B cell (primary cell): Measurements from ENCODE around the gene DCDC1. TPM values are rescaled to one million over a fixed set of nuclear protein-coding genes. Genes with fewer than 3 reads are reported as not detected.

Experiments
- ATAC-seq: fragments of 200-7000 bp; cut with Tn5 transposase; one replicate; pipeline ENCODE4 v1.10.0; 2021; ENCODE audit warnings: low read depth, mild to moderate bottlenecking, moderate number of reproducible peaks, moderate library complexity
- CTCF ChIA-PET: fragments of 350-600 bp; sonication (Branson Sonifier 250); formaldehyde crosslinking; loops from one replicate; lab custom pipeline; 2021; ENCODE audit warnings: antibody characterized with exemption, inconsistent platforms; lab: Charles Lee
- POLR2A ChIA-PET: fragments of 350-600 bp; sonication (Branson Sonifier 250); formaldehyde crosslinking; loops from one replicate; lab custom pipeline; 2021; ENCODE audit warnings: antibody characterized with exemption; lab: Charles Lee
- DNase-seq: peaks from one replicate; pipeline ENCODE4 v3.0.0; 2013
- H2AFZ ChIP-seq: 2 replicates; pipeline ENCODE4 v1.6.1; 2012; ENCODE audit warnings: mild to moderate bottlenecking, low read depth, low read length; ENCODE audit not compliant: insufficient read depth, poor library complexity, severe bottlenecking
- H3K27ac ChIP-seq, 2 donors: 1 replicate in 1 of 2; 2 replicates in 1 of 2; pipeline ENCODE4 v1.5.1; 2012 to 2013; ENCODE audit warnings: low read length in 2 of 2, mild to moderate bottlenecking in 2 of 2, moderate library complexity in 1 of 2
- H3K27me3 ChIP-seq, 4 experiments: fragments of 200-600 bp in 1 of 4; sonication (generic) in 1 of 4; replicated peaks in 1 of 4; 1 replicate in 2 of 4; 2 replicates in 2 of 4; pipeline versions ENCODE4 v1.6.1 to v1.7.0; 2013 to 2016; ENCODE audit warnings: low read length in 3 of 4, mild to moderate bottlenecking in 2 of 4, mixed read lengths in 1 of 4, moderate library complexity in 1 of 4; ENCODE audit not compliant: insufficient read depth in 4 of 4, control insufficient read depth in 3 of 4; ENCODE audit errors: control extremely low read depth in 1 of 4
- H3K36me3 ChIP-seq, 2 experiments: replicated peaks in 1 of 2; 1 replicate in 1 of 2; 2 replicates in 1 of 2; pipeline versions ENCODE4 v1.6.1 to v1.7.1; 2013; ENCODE audit warnings: low read length in 1 of 2; ENCODE audit not compliant: insufficient read depth in 2 of 2, control insufficient read depth in 1 of 2; ENCODE audit errors: control extremely low read depth in 1 of 2, extremely low read depth in 1 of 2
- H3K4me1 ChIP-seq, 2 donors: fragments of 200-600 bp in 1 of 2; sonication (generic) in 1 of 2; 1 replicate in 1 of 2; 2 replicates in 1 of 2; pipeline versions ENCODE4 v1.5.1 to v1.6.1; 2013 to 2017; ENCODE audit warnings: low read length in 2 of 2; ENCODE audit not compliant: control insufficient read depth in 2 of 2, insufficient read depth in 2 of 2
- H3K4me2 ChIP-seq: replicated peaks from 2 replicates; pipeline ENCODE3; 2012; ENCODE audit warnings: mild to moderate bottlenecking, low read depth, low read length; ENCODE audit not compliant: poor library complexity, severe bottlenecking
- H3K4me3 ChIP-seq, 5 experiments: fragments of 200-600 bp in 1 of 5; sonication (generic) in 1 of 5; 1 replicate in 3 of 5; 2 replicates in 2 of 5; pipeline versions ENCODE4 v1.5.1 to v1.7.0; 2011 to 2016; ENCODE audit warnings: low read length in 4 of 5, mild to moderate bottlenecking in 4 of 5, low read depth in 2 of 5, control low read depth in 1 of 5, moderate library complexity in 1 of 5; ENCODE audit not compliant: insufficient read depth in 1 of 5; ENCODE audit errors: control extremely low read depth in 1 of 5, extremely low read depth in 1 of 5
- H3K79me2 ChIP-seq: fragments of 200-600 bp; sonication (generic); one replicate; pipeline ENCODE4 v1.6.0; 2016; ENCODE audit warnings: low read length; ENCODE audit not compliant: control insufficient read depth, insufficient read depth
- H3K9ac ChIP-seq: fragments of 200-600 bp; sonication (generic); 2 replicates; pipeline ENCODE4 v1.6.1; 2017; ENCODE audit warnings: mild to moderate bottlenecking, low read length, moderate library complexity
- H3K9me3 ChIP-seq, 3 donors: one replicate each; pipeline versions ENCODE4 v1.6.1 to v1.7.1; 2013; ENCODE audit warnings: low read length in 2 of 3; ENCODE audit not compliant: control insufficient read depth in 2 of 3, insufficient read depth in 1 of 3; ENCODE audit errors: control extremely low read depth in 1 of 3
- H4K20me1 ChIP-seq: 2 replicates; pipeline ENCODE4 v1.6.0; 2012; ENCODE audit warnings: mild to moderate bottlenecking, low read length; ENCODE audit not compliant: insufficient read depth, control insufficient read depth, poor library complexity, severe bottlenecking
- H3K27ac Mint-ChIP-seq: one replicate; pipeline ENCODE4 v1.8.0; 2021; ENCODE audit warnings: mixed read lengths
- H3K27me3 Mint-ChIP-seq: one replicate; pipeline ENCODE4 v1.8.0; 2021; ENCODE audit warnings: mixed read lengths
- H3K4me1 Mint-ChIP-seq: one replicate; pipeline ENCODE4 v1.8.0; 2021; ENCODE audit warnings: mixed read lengths
- H3K4me3 Mint-ChIP-seq: one replicate; pipeline ENCODE4 v1.8.0; 2021; ENCODE audit warnings: mixed read lengths
- H3K9me3 Mint-ChIP-seq: one replicate; pipeline ENCODE4 v1.8.0; 2022; ENCODE audit warnings: mixed read lengths; ENCODE audit not compliant: insufficient read depth
- EZH2 ChIP-seq: IDR thresholded peaks from 2 replicates; pipeline ENCODE4 v1.6.1; 2012; ENCODE audit warnings: borderline replicate concordance, low read depth, mild to moderate bottlenecking, moderate library complexity, low read length; ENCODE audit not compliant: insufficient read depth, poor library complexity, severe bottlenecking
- WGBS: methylation state at CpG from one replicate; pipeline ENCODE4 v1.1.5; 2013; ENCODE audit warnings: missing lambda C conversion rate; ENCODE audit not compliant: insufficient coverage; 5-methylcytosine and 5-hydroxymethylcytosine counted together
- intact Hi-C: fragments of 100-400 bp; cut with micrococcal nuclease; formaldehyde crosslinking; loops from one replicate; pipeline ENCODE4 v1.10.0; 2022
- polyA plus RNA-seq: library from polyadenylated mRNA; depleted of rRNA; stranded (reverse); fragments of >200 nt; gene quantifications from 2 replicates; pipeline ENCODE4 v1.2.3, GENCODE V29; 2012
- total RNA-seq, 2 donors: library from RNA; stranded (reverse); fragments of 120-200 nt in 1 of 2; gene quantifications; 1 replicate in 1 of 2; 2 replicates in 1 of 2; pipeline versions ENCODE4 v1.2.3 to v1.2.4, GENCODE V29; 2013 to 2022
- TF ChIP-seq, protein P1 (sequence below): fragments of 200-600 bp; IDR thresholded peaks from one replicate; pipeline ENCODE4 v1.8.0; 2022; ENCODE audit warnings: antibody characterized with exemption, mild to moderate bottlenecking

Gene DCDC1
- total and polyA plus RNA-seq, 2 donors (not counting 1 experiment from before 2014, with no cell fraction given) = not detected

GRCh38 chr11:31019786-31020185 lies 349.8 kb downstream of the DCDC1 start:
- no peak overlapping the region for H3K4me3 ChIP-seq
- TF ChIP-seq, protein P1, sequence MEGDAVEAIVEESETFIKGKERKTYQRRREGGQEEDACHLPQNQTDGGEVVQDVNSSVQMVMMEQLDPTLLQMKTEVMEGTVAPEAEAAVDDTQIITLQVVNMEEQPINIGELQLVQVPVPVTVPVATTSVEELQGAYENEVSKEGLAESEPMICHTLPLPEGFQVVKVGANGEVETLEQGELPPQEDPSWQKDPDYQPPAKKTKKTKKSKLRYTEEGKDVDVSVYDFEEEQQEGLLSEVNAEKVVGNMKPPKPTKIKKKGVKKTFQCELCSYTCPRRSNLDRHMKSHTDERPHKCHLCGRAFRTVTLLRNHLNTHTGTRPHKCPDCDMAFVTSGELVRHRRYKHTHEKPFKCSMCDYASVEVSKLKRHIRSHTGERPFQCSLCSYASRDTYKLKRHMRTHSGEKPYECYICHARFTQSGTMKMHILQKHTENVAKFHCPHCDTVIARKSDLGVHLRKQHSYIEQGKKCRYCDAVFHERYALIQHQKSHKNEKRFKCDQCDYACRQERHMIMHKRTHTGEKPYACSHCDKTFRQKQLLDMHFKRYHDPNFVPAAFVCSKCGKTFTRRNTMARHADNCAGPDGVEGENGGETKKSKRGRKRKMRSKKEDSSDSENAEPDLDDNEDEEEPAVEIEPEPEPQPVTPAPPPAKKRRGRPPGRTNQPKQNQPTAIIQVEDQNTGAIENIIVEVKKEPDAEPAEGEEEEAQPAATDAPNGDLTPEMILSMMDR = no peak
- TF ChIP-seq EZH2 = no peak
- ChIA-PET POLR2A (no interaction called here), CTCF (no interaction called here)
- 89% methylated on average over 2 of the region's 4 CpGs for WGBS
- no peak overlapping the region for H3K4me2 ChIP-seq
- H3K27ac ChIP-seq = no peak overlapping the region
- intact Hi-C loops = no loop called here
- ATAC-seq = no peak
- no peak for DNase-seq
- H3K4me1 ChIP-seq = no peaks in the 10 kb centered on the region
- no peak overlapping the region for H3K9ac ChIP-seq
- Mint-ChIP-seq H3K9me3 (no peaks in the 10 kb centered on the region), H3K27me3 (no peaks in the 10 kb centered on the region), H3K27ac (no peak overlapping the region), H3K4me3 (no peak overlapping the region), H3K4me1 (no peaks in the 10 kb centered on the region)
- no peaks in the 10 kb centered on the region for H3K9me3 ChIP-seq
- no peaks in the 10 kb centered on the region for H4K20me1 ChIP-seq
- no peaks in the 10 kb centered on the region for H3K79me2 ChIP-seq
- H2AFZ ChIP-seq = no peak overlapping the region
- H3K36me3 ChIP-seq = no peaks in the 10 kb centered on the region
- no peaks in the 10 kb centered on the region for H3K27me3 ChIP-seq

GRCh38 chr11:31005202-31005601 lies 364.3 kb downstream of the DCDC1 start:
- intact Hi-C loops = no loop called here
- no peak overlapping the region for H3K4me2 ChIP-seq
- CTCF ChIA-PET = no interaction called here
- Mint-ChIP-seq H3K9me3 (no peaks in the 10 kb centered on the region), H3K4me1 (no peaks in the 10 kb centered on the region), H3K27me3 (no peaks in the 10 kb centered on the region), H3K27ac (no peak overlapping the region), H3K4me3 (no peak overlapping the region)
- no peaks in the 10 kb centered on the region for H3K79me2 ChIP-seq
- no peaks in the 10 kb centered on the region for H3K4me1 ChIP-seq
- no peak overlapping the region for H3K4me3 ChIP-seq
- H3K9me3 ChIP-seq = no peaks in the 10 kb centered on the region
- H4K20me1 ChIP-seq = no peaks in the 10 kb centered on the region
- POLR2A ChIA-PET = no interaction called here
- no peak overlapping the region for H3K27ac ChIP-seq
- DNase-seq (no peak), ATAC-seq (no peak)
- H3K36me3 ChIP-seq = no peaks in the 10 kb centered on the region
- WGBS = 70% methylated on average over 1 of the region's 1 CpG
- H3K27me3 ChIP-seq = no peaks in the 10 kb centered on the region
- H2AFZ ChIP-seq = no peak overlapping the region
- TF ChIP-seq, protein P1 = no peak
- no peak for TF ChIP-seq EZH2
- H3K9ac ChIP-seq = no peak overlapping the region
